CD4-positive, alpha-beta memory T cell (primary cell): Measurements from ENCODE around the gene SNX24. TPM values are rescaled to one million over a fixed set of nuclear protein-coding genes. Genes with fewer than 3 reads are reported as not detected.

Experiments used
- CTCF ChIA-PET: fragments of 350-600 bp; sonication (Branson Sonifier 250); formaldehyde crosslinking; loops from one replicate; lab custom pipeline; 2021; ENCODE audit warnings: inconsistent platforms; ENCODE audit not compliant: partially characterized antibody; lab: Charles Lee
- POLR2A ChIA-PET: fragments of 350-600 bp; sonication (Branson Sonifier 250); formaldehyde crosslinking; loops from one replicate; lab custom pipeline; 2021; ENCODE audit not compliant: partially characterized antibody; lab: Charles Lee
- DNase-seq, 5 donors: peaks; one replicate each; pipeline versions ENCODE4 v3.0.0 to v3.0.0-alpha.2; 2020 to 2022; ENCODE audit warnings: mixed read lengths in 1 of 5
- H3K27ac ChIP-seq: one replicate; pipeline ENCODE4 v1.7.0; 2013; ENCODE audit warnings: low read depth, low read length
- H3K27me3 ChIP-seq: 2 replicates; pipeline ENCODE4 v1.7.0; 2013; ENCODE audit warnings: mild to moderate bottlenecking, low read length, moderate library complexity; ENCODE audit not compliant: insufficient read depth
- H3K36me3 ChIP-seq: 2 replicates; pipeline ENCODE4 v1.7.0; 2013; ENCODE audit warnings: mild to moderate bottlenecking, low read length, moderate library complexity; ENCODE audit not compliant: insufficient read depth
- H3K4me1 ChIP-seq: 2 replicates; pipeline ENCODE4 v1.7.0; 2013; ENCODE audit warnings: mild to moderate bottlenecking, low read length, moderate library complexity; ENCODE audit not compliant: insufficient read depth
- H3K4me3 ChIP-seq, 2 donors: one replicate each; pipeline ENCODE4 v1.7.0; 2013; ENCODE audit warnings: low read length in 2 of 2, mild to moderate bottlenecking in 1 of 2
- H3K9me3 ChIP-seq, 2 donors: one replicate each; pipeline ENCODE4 v1.7.0; 2013; ENCODE audit warnings: low read length in 2 of 2, control low read depth in 1 of 2; ENCODE audit not compliant: control insufficient read depth in 1 of 2
- H3K27ac Mint-ChIP-seq, 7 donors: one replicate each; pipeline ENCODE4 v1.8.0; 2020 to 2021; ENCODE audit warnings: mixed read lengths in 7 of 7, mild to moderate bottlenecking in 6 of 7, inconsistent platforms in 3 of 7, moderate library complexity in 3 of 7
- H3K27me3 Mint-ChIP-seq, 2 donors: one replicate each; pipeline ENCODE4 v1.8.0; 2020 to 2021; ENCODE audit warnings: mixed read lengths in 2 of 2
- H3K36me3 Mint-ChIP-seq, 2 donors: one replicate each; pipeline ENCODE4 v1.8.0; 2020 to 2021; ENCODE audit warnings: mixed read lengths in 2 of 2, inconsistent platforms in 1 of 2, mild to moderate bottlenecking in 1 of 2
- H3K4me1 Mint-ChIP-seq, 4 donors: one replicate each; pipeline ENCODE4 v1.8.0; 2020 to 2021; ENCODE audit warnings: mixed read lengths in 4 of 4, mild to moderate bottlenecking in 1 of 4
- H3K4me3 Mint-ChIP-seq, 8 donors: one replicate each; pipeline ENCODE4 v1.8.0; 2020 to 2021; ENCODE audit warnings: mixed read lengths in 8 of 8, mild to moderate bottlenecking in 7 of 8, moderate library complexity in 6 of 8, inconsistent platforms in 3 of 8
- H3K9me3 Mint-ChIP-seq, 8 donors: one replicate each; pipeline ENCODE4 v1.8.0; 2020 to 2021; ENCODE audit warnings: mixed read lengths in 8 of 8, mild to moderate bottlenecking in 5 of 8, inconsistent platforms in 3 of 8, moderate library complexity in 1 of 8
- intact Hi-C: fragments of 100-400 bp; cut with micrococcal nuclease; formaldehyde crosslinking; loops from one replicate; pipeline ENCODE4 v1.15.1; 2023
- polyA plus RNA-seq, 2 donors: library from polyadenylated mRNA; unstranded; fragments of 300-500 nt; fragmentation: Illumina TruSeq; gene quantifications; one replicate each; pipeline ENCODE4 v1.2.3, GENCODE V29; 2021
- total RNA-seq, 2 experiments: library from RNA; stranded (reverse); gene quantifications; one replicate each; pipeline ENCODE4 v1.2.3, GENCODE V29; 2021

Gene SNX24
- total and polyA plus RNA-seq, 4 experiments from 2014 or later, result 2.7 to 7.2 (median 4.4) TPM

GRCh38 chr5:122954719-122955118, 109.3 kb downstream of the SNX24 start:
- no peak for DNase-seq
- Histone ChIP-seq H3K4me3 (no peak overlapping the region), H3K9me3 (no peaks in the 10 kb centered on the region), H3K4me1 (no peaks in the 10 kb centered on the region), H3K27me3 (no peaks in the 10 kb centered on the region), H3K27ac (no peak overlapping the region), H3K36me3 (no peaks in the 10 kb centered on the region)
- no peak overlapping the region for H3K4me3 Mint-ChIP-seq
- no peaks in the 10 kb centered on the region for H3K4me1 Mint-ChIP-seq
- intact Hi-C loops, result no loop called here
- CTCF ChIA-PET, result no interaction called here
- peaks cover 17 to 34% of the 10 kb centered on the region in 2 donors for H3K36me3 Mint-ChIP-seq
- peaks cover 0 to 22% (median 4%) of the 10 kb centered on the region in 8 donors for H3K9me3 Mint-ChIP-seq
- H3K27ac Mint-ChIP-seq, result no peak overlapping the region
- H3K27me3 Mint-ChIP-seq, result no peaks in the 10 kb centered on the region
- POLR2A ChIA-PET, result no interaction called here

- intact Hi-C loops, result no loop called here
- no peak overlapping the region for H3K27ac ChIP-seq
Measured at GRCh38 chr5:122957457-122957856, 112.0 kb downstream of the SNX24 start.

GRCh38 chr5:122959740-122960445, 114.5 kb downstream of the SNX24 start:
- peaks cover 0 to 1% (median 0%) of the 10 kb centered on the region in 4 donors for H3K4me1 Mint-ChIP-seq
- H3K27ac Mint-ChIP-seq, result no peak overlapping the region
- H3K9me3 Mint-ChIP-seq, result peaks cover 0 to 22% (median 4%) of the 10 kb centered on the region in 8 donors
- CTCF ChIA-PET, result interaction anchor here (1.4 kb wide), 1 partner anchor 9 kb away, joined by 3 read pairs; no protein-coding TSS in a partner anchor
- Histone ChIP-seq H3K27me3 (no peaks in the 10 kb centered on the region), H3K4me1 (no peaks in the 10 kb centered on the region), H3K9me3 (no peaks in the 10 kb centered on the region), H3K4me3 (no peak overlapping the region), H3K36me3 (no peaks in the 10 kb centered on the region), H3K27ac (no peak overlapping the region)
- POLR2A ChIA-PET, result no interaction called here
- no peak overlapping the region for H3K4me3 Mint-ChIP-seq
- H3K36me3 Mint-ChIP-seq, result peaks cover 17 to 26% of the 10 kb centered on the region in 2 donors
- intact Hi-C loops, result no loop called here
- no peak for DNase-seq
- H3K27me3 Mint-ChIP-seq, result no peaks in the 10 kb centered on the region

More at GRCh38 chr5:122957457-122957856, 112.0 kb downstream of the SNX24 start:
- no peaks in the 10 kb centered on the region for H3K27me3 ChIP-seq
- H3K4me3 ChIP-seq, result no peak overlapping the region
- Mint-ChIP-seq H3K9me3 (peaks cover 0 to 22% (median 4%) of the 10 kb centered on the region in 8 donors), H3K36me3 (peaks cover 17 to 27% of the 10 kb centered on the region in 2 donors), H3K27me3 (no peaks in the 10 kb centered on the region), H3K4me3 (no peak overlapping the region), H3K4me1 (peaks cover 0 to 1% (median 0%) of the 10 kb centered on the region in 4 donors), H3K27ac (no peak overlapping the region)
- ChIA-PET CTCF (no interaction called here), POLR2A (no interaction called here)
- H3K36me3 ChIP-seq, result no peaks in the 10 kb centered on the region
- DNase-seq, result no peak
- H3K4me1 ChIP-seq, result no peaks in the 10 kb centered on the region
- no peaks in the 10 kb centered on the region for H3K9me3 ChIP-seq

- Mint-ChIP-seq H3K36me3 (peaks cover 3% of the 10 kb centered on the region in 2 donors), H3K4me3 (no peak overlapping the region), H3K27me3 (no peaks in the 10 kb centered on the region), H3K4me1 (peaks cover 0 to 1% (median 0%) of the 10 kb centered on the region in 4 donors), H3K27ac (no peak overlapping the region), H3K9me3 (peaks cover 0 to 4% (median 0%) of the 10 kb centered on the region in 8 donors)
- POLR2A ChIA-PET, result no interaction called here
- Histone ChIP-seq H3K9me3 (no peaks in the 10 kb centered on the region), H3K27ac (no peak overlapping the region), H3K27me3 (no peaks in the 10 kb centered on the region), H3K36me3 (no peaks in the 10 kb centered on the region), H3K4me3 (no peak overlapping the region), H3K4me1 (no peaks in the 10 kb centered on the region)
- intact Hi-C loops, result no loop called here
- CTCF ChIA-PET, result no interaction called here
- no peak for DNase-seq
Measured at GRCh38 chr5:122963305-122963704, 117.9 kb downstream of the SNX24 start.

GRCh38 chr5:122965111-122965510, 119.7 kb downstream of the SNX24 start:
- POLR2A ChIA-PET, result no interaction called here
- Mint-ChIP-seq H3K36me3 (peaks cover 0 to 3% of the 10 kb centered on the region in 2 donors), H3K27ac (no peak overlapping the region), H3K9me3 (peaks cover 0 to 2% (median 0%) of the 10 kb centered on the region in 8 donors), H3K4me1 (peaks cover 0 to 1% (median 0%) of the 10 kb centered on the region in 4 donors), H3K4me3 (no peak overlapping the region), H3K27me3 (no peaks in the 10 kb centered on the region)
- DNase-seq, result no peak
- H3K27ac ChIP-seq, result no peak overlapping the region
- no peak overlapping the region for H3K4me3 ChIP-seq
- no peaks in the 10 kb centered on the region for H3K9me3 ChIP-seq
- CTCF ChIA-PET, result no interaction called here
- no peaks in the 10 kb centered on the region for H3K4me1 ChIP-seq
- H3K36me3 ChIP-seq, result no peaks in the 10 kb centered on the region
- intact Hi-C loops, result no loop called here
- H3K27me3 ChIP-seq, result no peaks in the 10 kb centered on the region

- H3K27me3 Mint-ChIP-seq, result no peaks in the 10 kb centered on the region
- CTCF ChIA-PET, result interaction anchor here (0.6 kb wide), 1 partner anchor 16 kb away, joined by 3 read pairs; no protein-coding TSS in a partner anchor
- H3K27ac Mint-ChIP-seq, result no peak overlapping the region
- no peaks in the 10 kb centered on the region for H3K9me3 ChIP-seq
- POLR2A ChIA-PET, result no interaction called here
- DNase-seq, result no peak
- peaks cover 2 to 15% of the 10 kb centered on the region in 2 donors for H3K36me3 Mint-ChIP-seq
- H3K4me3 ChIP-seq, result no peak overlapping the region
- H3K36me3 ChIP-seq, result no peaks in the 10 kb centered on the region
- no peaks in the 10 kb centered on the region for H3K27me3 ChIP-seq
- H3K27ac ChIP-seq, result no peak overlapping the region
- no peak overlapping the region for H3K4me3 Mint-ChIP-seq
- peaks cover 0 to 3% (median 0%) of the 10 kb centered on the region in 8 donors for H3K9me3 Mint-ChIP-seq
- intact Hi-C loops, result no loop called here
- H3K4me1 Mint-ChIP-seq, result no peaks in the 10 kb centered on the region
- H3K4me1 ChIP-seq, result no peaks in the 10 kb centered on the region
Measured at GRCh38 chr5:122967085-122967484, 121.7 kb downstream of the SNX24 start.

- Mint-ChIP-seq H3K4me1 (no peaks in the 10 kb centered on the region), H3K4me3 (no peak overlapping the region), H3K36me3 (peaks cover 2 to 19% of the 10 kb centered on the region in 2 donors), H3K27me3 (no peaks in the 10 kb centered on the region), H3K27ac (no peak overlapping the region), H3K9me3 (peaks cover 0 to 3% (median 0%) of the 10 kb centered on the region in 8 donors)
- ChIA-PET POLR2A (no interaction called here), CTCF (no interaction called here)
- no peaks in the 10 kb centered on the region for H3K4me1 ChIP-seq
- H3K4me3 ChIP-seq, result no peak overlapping the region
- intact Hi-C loops, result no loop called here
- no peaks in the 10 kb centered on the region for H3K36me3 ChIP-seq
- H3K27ac ChIP-seq, result no peak overlapping the region
- no peak for DNase-seq
- no peaks in the 10 kb centered on the region for H3K27me3 ChIP-seq
- H3K9me3 ChIP-seq, result no peaks in the 10 kb centered on the region
Measured at GRCh38 chr5:122967625-122968024, 122.2 kb downstream of the SNX24 start.
